HG02763 (cell line): ENCODE measurements around the gene CCDC134.
A peak's percentile ranks its signal among the peaks of the same experiment; 100 is the strongest.

Experiments used
- ATAC-seq: cut with Tn5 transposase; IDR thresholded peaks from one replicate; pipeline ENCODE4 v1.9.1; 2021; ENCODE audit warnings: mild to moderate bottlenecking, moderate library complexity; ENCODE audit not compliant: unreplicated experiment

CCDC134 gene

GRCh38 chr22:41800348-41801146, at the start of gene CCDC134:
Gene CCDC134 (plus strand): TSS chr22:41800679. CDS start chr22:41808891, 8,212 bp downstream.
- ATAC-seq = peak; percentile 85

GRCh38 chr22:41752011-41752970, 48.2 kb upstream of the CCDC134 start:
- ATAC-seq = no peak

GRCh38 chr22:41753984-41754383, 46.5 kb upstream of the CCDC134 start:
- ATAC-seq = no peak

GRCh38 chr22:41757502-41757901, 43.0 kb upstream of the CCDC134 start:
- no peak for ATAC-seq

- no peak for ATAC-seq
Observed at GRCh38 chr22:41758231-41758630, 42.2 kb upstream of the CCDC134 start.

GRCh38 chr22:41762980-41763779, 37.3 kb upstream of the CCDC134 start:
- ATAC-seq = no peak

- no peak for ATAC-seq
Observed at GRCh38 chr22:41766476-41766875, 34.0 kb upstream of the CCDC134 start.

GRCh38 chr22:41768430-41768829, 32.0 kb upstream of the CCDC134 start:
- ATAC-seq = no peak

GRCh38 chr22:41770715-41771468, 29.6 kb upstream of the CCDC134 start:
- no peak for ATAC-seq

- ATAC-seq = no peak
Observed at GRCh38 chr22:41772198-41772597, 28.3 kb upstream of the CCDC134 start.

GRCh38 chr22:41772645-41773044, 27.8 kb upstream of the CCDC134 start:
- no peak for ATAC-seq

GRCh38 chr22:41775338-41775737, 25.1 kb upstream of the CCDC134 start:
- no peak for ATAC-seq

- ATAC-seq = no peak
Observed at GRCh38 chr22:41775976-41776375, 24.5 kb upstream of the CCDC134 start.

GRCh38 chr22:41776381-41776780, 24.1 kb upstream of the CCDC134 start:
- ATAC-seq = no peak

GRCh38 chr22:41777749-41778425, 22.6 kb upstream of the CCDC134 start:
- ATAC-seq = no peak

GRCh38 chr22:41779929-41780505, 20.5 kb upstream of the CCDC134 start:
- no peak for ATAC-seq

- ATAC-seq = peak; percentile 81
Observed at GRCh38 chr22:41780746-41781505, 19.6 kb upstream of the CCDC134 start.

- peak; percentile 13 for ATAC-seq
Observed at GRCh38 chr22:41781507-41781906, 19.0 kb upstream of the CCDC134 start.

GRCh38 chr22:41782316-41782715, 18.2 kb upstream of the CCDC134 start:
- no peak for ATAC-seq
